Activated naive CD8-positive, alpha-beta T cell treated with anti-CD3 and anti-CD28 coated beads, Interleukin-2, amount 50 U/mL, for 24 hours (primary cell): ENCODE results near the gene ADD3.

ENCODE experiments used
- ATAC-seq: fragments of 150-1000 bp; cut with Tn5 transposase; one replicate; pipeline ENCODE4 v1.10.0; 2021
- DNase-seq: peaks from one replicate; pipeline ENCODE4 v3.0.0; 2021
- H3K27ac Mint-ChIP-seq: one replicate; pipeline ENCODE4 v1.8.0; 2021; ENCODE audit warnings: mild to moderate bottlenecking, mixed read lengths
- H3K27me3 Mint-ChIP-seq: one replicate; pipeline ENCODE4 v1.8.0; 2021; ENCODE audit warnings: mixed read lengths
- H3K36me3 Mint-ChIP-seq: one replicate; pipeline ENCODE4 v1.8.0; 2021; ENCODE audit warnings: low read depth, mixed read lengths
- H3K4me1 Mint-ChIP-seq: one replicate; pipeline ENCODE4 v1.8.0; 2021; ENCODE audit warnings: mixed read lengths
- H3K4me3 Mint-ChIP-seq: one replicate; pipeline ENCODE4 v1.8.0; 2021; ENCODE audit warnings: mild to moderate bottlenecking, moderate library complexity, mixed read lengths
- H3K9me3 Mint-ChIP-seq: one replicate; pipeline ENCODE4 v1.8.0; 2021; ENCODE audit warnings: mixed read lengths

Gene ADD3

GRCh38 chr10:110176141-110177030 is 168.6 kb downstream of the ADD3 start:
- Mint-ChIP-seq H3K4me1 (peaks cover 3% of the 10 kb centered on the region), H3K4me3 (no peak overlapping the region), H3K9me3 (no peaks in the 10 kb centered on the region), H3K27ac (no peak overlapping the region), H3K36me3 (no peaks in the 10 kb centered on the region), H3K27me3 (peaks cover 59% of the 10 kb centered on the region)
- DNase-seq (no peak), ATAC-seq (no peak)

GRCh38 chr10:110179220-110179619 is 171.4 kb downstream of the ADD3 start:
- Mint-ChIP-seq H3K4me1 (peaks cover 3% of the 10 kb centered on the region), H3K27ac (no peak overlapping the region), H3K36me3 (no peaks in the 10 kb centered on the region), H3K27me3 (peaks cover 38% of the 10 kb centered on the region), H3K9me3 (no peaks in the 10 kb centered on the region), H3K4me3 (no peak overlapping the region)
- no peak for ATAC-seq
- DNase-seq: no peak

GRCh38 chr10:110181451-110181850 is 173.7 kb downstream of the ADD3 start:
- H3K27ac Mint-ChIP-seq: no peak overlapping the region
- peaks cover under 1% of the 10 kb centered on the region for H3K4me1 Mint-ChIP-seq
- peaks cover 28% of the 10 kb centered on the region for H3K27me3 Mint-ChIP-seq
- no peaks in the 10 kb centered on the region for H3K36me3 Mint-ChIP-seq
- ATAC-seq (no peak), DNase-seq (no peak)
- H3K9me3 Mint-ChIP-seq: no peaks in the 10 kb centered on the region
- no peak overlapping the region for H3K4me3 Mint-ChIP-seq

- no peak for ATAC-seq
- Mint-ChIP-seq H3K27me3 (peaks cover 29% of the 10 kb centered on the region), H3K36me3 (no peaks in the 10 kb centered on the region), H3K9me3 (no peaks in the 10 kb centered on the region), H3K27ac (no peak overlapping the region), H3K4me3 (no peak overlapping the region), H3K4me1 (no peaks in the 10 kb centered on the region)
- DNase-seq: no peak
Observed at GRCh38 chr10:110181911-110182310, 174.1 kb downstream of the ADD3 start.

GRCh38 chr10:110184398-110184797 is 176.6 kb downstream of the ADD3 start:
- no peak overlapping the region for H3K27ac Mint-ChIP-seq
- peaks cover 12% of the 10 kb centered on the region for H3K27me3 Mint-ChIP-seq
- no peaks in the 10 kb centered on the region for H3K4me1 Mint-ChIP-seq
- DNase-seq (no peak), ATAC-seq (no peak)
- no peaks in the 10 kb centered on the region for H3K9me3 Mint-ChIP-seq
- no peak overlapping the region for H3K4me3 Mint-ChIP-seq
- no peaks in the 10 kb centered on the region for H3K36me3 Mint-ChIP-seq
